TTC549 (cell line): ENCODE measurements around the gene GNPDA1.
"Not testable (repeated sequence)": the region's sequence is repeated elsewhere in the genome, so short reads cannot be mapped to it uniquely, and the experiment has no call there.

Experiments
- FAIRE-seq: peaks from 2 replicates; lab custom pipeline; 2012; peaks lifted over from hg19 to GRCh38; lab: Jason Lieb, UNC

GNPDA1 gene

GRCh38 chr5:142012792-142013388, at the start of gene GNPDA1:
Gene GNPDA1, minus strand, starts transcription at chr5:142013027. Its CDS starts 992 bp downstream, at chr5:142012035.
- FAIRE-seq = no peak

- no peak for FAIRE-seq
These were observed 46.6 kb upstream of the GNPDA1 start for GRCh38 chr5:142059304-142059940.

GRCh38 chr5:142057697-142058056, 44.9 kb upstream of the GNPDA1 start:
- no peak for FAIRE-seq

GRCh38 chr5:142056816-142057696, 44.2 kb upstream of the GNPDA1 start:
- no peak for FAIRE-seq

- FAIRE-seq = no peak
These were observed 42.5 kb upstream of the GNPDA1 start for GRCh38 chr5:142055301-142055700.

- FAIRE-seq = no peak
These were observed 40.8 kb upstream of the GNPDA1 start for GRCh38 chr5:142053426-142054151.

GRCh38 chr5:142052026-142052425, 39.2 kb upstream of the GNPDA1 start:
- not testable (repeated sequence) for FAIRE-seq

GRCh38 chr5:142048272-142048671, 35.4 kb upstream of the GNPDA1 start:
- no peak for FAIRE-seq

GRCh38 chr5:142046191-142046590, 33.4 kb upstream of the GNPDA1 start:
- no peak for FAIRE-seq

GRCh38 chr5:142040881-142041280, 28.1 kb upstream of the GNPDA1 start:
- FAIRE-seq = not testable (repeated sequence)

GRCh38 chr5:142040285-142040684, 27.5 kb upstream of the GNPDA1 start:
- FAIRE-seq = no peak

- no peak for FAIRE-seq
These were observed 25.9 kb upstream of the GNPDA1 start for GRCh38 chr5:142038735-142039134.

GRCh38 chr5:142037599-142037998, 24.8 kb upstream of the GNPDA1 start:
- not testable (repeated sequence) for FAIRE-seq

GRCh38 chr5:142036918-142037317, 24.1 kb upstream of the GNPDA1 start:
- no peak for FAIRE-seq

GRCh38 chr5:142034994-142035393, 22.2 kb upstream of the GNPDA1 start:
- no peak for FAIRE-seq

- FAIRE-seq = not testable (repeated sequence)
These were observed 21.1 kb upstream of the GNPDA1 start for GRCh38 chr5:142033632-142034567.

- no peak for FAIRE-seq
These were observed 20.2 kb upstream of the GNPDA1 start for GRCh38 chr5:142032747-142033631.

GRCh38 chr5:142032150-142032549, 19.3 kb upstream of the GNPDA1 start:
- FAIRE-seq = no peak

GRCh38 chr5:142025637-142026036, 12.8 kb upstream of the GNPDA1 start:
- no peak for FAIRE-seq

- FAIRE-seq = peak; percentile 93
These were observed 12.0 kb upstream of the GNPDA1 start for GRCh38 chr5:142024771-142025304.
